Measurements from ENCODE around the gene NUDT13.

The NUDT13 gene

GRCh38 chr10:73119457-73119856 lies 9.2 kb downstream of the NUDT13 start:
- TF ChIP-seq, protein P1, sequence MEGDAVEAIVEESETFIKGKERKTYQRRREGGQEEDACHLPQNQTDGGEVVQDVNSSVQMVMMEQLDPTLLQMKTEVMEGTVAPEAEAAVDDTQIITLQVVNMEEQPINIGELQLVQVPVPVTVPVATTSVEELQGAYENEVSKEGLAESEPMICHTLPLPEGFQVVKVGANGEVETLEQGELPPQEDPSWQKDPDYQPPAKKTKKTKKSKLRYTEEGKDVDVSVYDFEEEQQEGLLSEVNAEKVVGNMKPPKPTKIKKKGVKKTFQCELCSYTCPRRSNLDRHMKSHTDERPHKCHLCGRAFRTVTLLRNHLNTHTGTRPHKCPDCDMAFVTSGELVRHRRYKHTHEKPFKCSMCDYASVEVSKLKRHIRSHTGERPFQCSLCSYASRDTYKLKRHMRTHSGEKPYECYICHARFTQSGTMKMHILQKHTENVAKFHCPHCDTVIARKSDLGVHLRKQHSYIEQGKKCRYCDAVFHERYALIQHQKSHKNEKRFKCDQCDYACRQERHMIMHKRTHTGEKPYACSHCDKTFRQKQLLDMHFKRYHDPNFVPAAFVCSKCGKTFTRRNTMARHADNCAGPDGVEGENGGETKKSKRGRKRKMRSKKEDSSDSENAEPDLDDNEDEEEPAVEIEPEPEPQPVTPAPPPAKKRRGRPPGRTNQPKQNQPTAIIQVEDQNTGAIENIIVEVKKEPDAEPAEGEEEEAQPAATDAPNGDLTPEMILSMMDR (IDR thresholded peaks at IDR 0.05; ENCODE audit: low read depth, low read length), result no peak
- DNase-seq (ENCODE audit: low read depth, low spot score), result no peak
- in situ Hi-C loops (cut with HindIII; ENCODE audit: low sequenced_read_pairs), result no loop called here
- no peak overlapping the region for H3K4me3 ChIP-seq (ENCODE audit: low read depth, low read length)

GRCh38 chr10:73119952-73120351 lies 9.7 kb downstream of the NUDT13 start:
- TF ChIP-seq, protein P1 (IDR thresholded peaks at IDR 0.05; ENCODE audit: low read depth, low read length), result no peak
- no peak overlapping the region for H3K4me3 ChIP-seq (ENCODE audit: low read depth, low read length)
- in situ Hi-C loops (cut with HindIII; ENCODE audit: low sequenced_read_pairs), result no loop called here
- DNase-seq (ENCODE audit: low read depth, low spot score), result no peak

GRCh38 chr10:73126343-73126742 lies 16.1 kb downstream of the NUDT13 start:
- in situ Hi-C loops (cut with HindIII; ENCODE audit: low sequenced_read_pairs), result no loop called here
- DNase-seq (ENCODE audit: low read depth, low spot score), result no peak
- TF ChIP-seq, protein P1 (IDR thresholded peaks at IDR 0.05; ENCODE audit: low read depth, low read length), result no peak

DNA sequence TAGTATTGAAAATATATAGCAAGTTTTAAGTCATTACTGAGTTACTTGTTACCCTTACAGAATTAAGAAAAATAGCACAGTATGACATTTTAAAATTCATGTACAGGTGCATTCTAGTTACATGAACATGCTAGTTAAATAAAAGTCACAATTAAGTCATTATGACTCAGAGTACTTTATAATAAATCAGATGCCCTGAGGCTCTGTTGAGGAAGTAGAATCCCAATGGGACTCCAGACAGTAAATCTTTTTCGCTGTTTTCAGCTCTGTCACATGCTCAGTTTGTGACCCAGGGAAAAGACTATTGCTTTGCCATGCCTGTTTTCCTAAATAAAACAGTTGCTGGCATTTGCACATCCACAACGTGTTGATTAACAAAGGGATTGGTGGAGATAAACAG lies 21.0 kb downstream of the NUDT13 start:
- no peak for DNase-seq (ENCODE audit: low read depth, low spot score)
- in situ Hi-C loops (cut with HindIII; ENCODE audit: low sequenced_read_pairs), result no loop called here
- TF ChIP-seq, protein P1 (IDR thresholded peaks at IDR 0.05; ENCODE audit: low read depth, low read length), result no peak
- H3K4me3 ChIP-seq (ENCODE audit: low read depth, low read length), result no peak overlapping the region

More at GRCh38 chr10:73126343-73126742, 16.1 kb downstream of the NUDT13 start:
- no peak overlapping the region for H3K4me3 ChIP-seq (ENCODE audit: low read depth, low read length)

- TF ChIP-seq, protein P1 (IDR thresholded peaks at IDR 0.05; ENCODE audit: low read depth, low read length), result no peak
- DNase-seq (ENCODE audit: low read depth, low spot score), result no peak
These were observed 21.8 kb downstream of the NUDT13 start for GRCh38 chr10:73131913-73132686.

DNA sequence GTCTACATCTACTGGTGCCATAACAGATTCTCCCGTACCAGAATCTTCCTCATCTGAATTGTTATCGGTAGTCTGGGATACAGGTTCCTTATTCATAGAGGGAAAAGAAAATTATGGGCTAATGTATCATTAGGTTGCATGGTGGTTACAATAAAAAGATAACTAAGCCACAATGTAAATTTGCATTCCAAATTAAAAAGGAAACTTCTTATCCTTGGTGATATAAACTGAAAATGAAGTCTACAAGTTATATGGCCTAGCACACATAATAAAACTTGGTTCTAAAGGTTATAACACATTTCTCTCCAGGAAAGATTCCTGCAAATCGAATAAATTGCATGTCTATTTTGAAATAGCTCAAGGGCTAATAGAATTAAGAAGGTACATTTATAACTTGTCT lies 24.5 kb downstream of the NUDT13 start:
- DNase-seq (ENCODE audit: low read depth, low spot score), result no peak
- in situ Hi-C loops (cut with HindIII; ENCODE audit: low sequenced_read_pairs), result no loop called here
- no peak overlapping the region for H3K4me3 ChIP-seq (ENCODE audit: low read depth, low read length)
- TF ChIP-seq, protein P1 (IDR thresholded peaks at IDR 0.05; ENCODE audit: low read depth, low read length), result no peak

More at GRCh38 chr10:73131913-73132686, 21.8 kb downstream of the NUDT13 start:
- in situ Hi-C loops (cut with HindIII; ENCODE audit: low sequenced_read_pairs), result no loop called here
- no peak overlapping the region for H3K4me3 ChIP-seq (ENCODE audit: low read depth, low read length)
